ENCODE results near the gene PMFBP1. TPM values are rescaled to one million over a fixed set of nuclear protein-coding genes. Genes with fewer than 3 reads are reported as not detected.

PMFBP1 gene
- total and polyA plus RNA-seq, 2 of the 4 experiments (the other 2 are of a cell fraction): under 0.01 TPM; not detected in 1

- no peak overlapping the region for H3K27ac ChIP-seq (ENCODE audit: insufficient read depth, low read length)
- no peak overlapping the region for H2AFZ ChIP-seq (replicated peaks; ENCODE audit: low read length, poor library complexity)
- no TSS peak for BruUV-seq (replicated peaks)
- no peak overlapping the region for H3K4me3 ChIP-seq (ENCODE audit: insufficient read depth, low read depth, low read length)
- 90% methylated on average over 2 of the region's 15 CpGs; no CpG with 5 or more reads in 1 of the 2 experiments for WGBS, 2 experiments (ENCODE audit: extremely low coverage in 2 of 2, insufficient read length in 1 of 2)
- ATAC-seq (ENCODE audit: low read depth): no peak
- no peak overlapping the region for H3K4ac ChIP-seq (ENCODE audit: low read depth, low read length)
- no peak overlapping the region for H3K18ac ChIP-seq (ENCODE audit: low read depth, low read length)
- H3K27me3 ChIP-seq (ENCODE audit: control insufficient read depth, insufficient read depth, low read length): no peaks in the 10 kb centered on the region
- no peaks in the 10 kb centered on the region for H3K9me1 ChIP-seq (ENCODE audit: insufficient read depth, low read length)
- intact Hi-C loops (cut with micrococcal nuclease): loop anchor here (1.0 to 10.0 kb wide), 2 partner anchors 33 to 64 kb away; no protein-coding TSS in a partner anchor
- H2AK5ac ChIP-seq (ENCODE audit: low read depth, low read length): no peak overlapping the region
- TF ChIP-seq, protein P1, sequence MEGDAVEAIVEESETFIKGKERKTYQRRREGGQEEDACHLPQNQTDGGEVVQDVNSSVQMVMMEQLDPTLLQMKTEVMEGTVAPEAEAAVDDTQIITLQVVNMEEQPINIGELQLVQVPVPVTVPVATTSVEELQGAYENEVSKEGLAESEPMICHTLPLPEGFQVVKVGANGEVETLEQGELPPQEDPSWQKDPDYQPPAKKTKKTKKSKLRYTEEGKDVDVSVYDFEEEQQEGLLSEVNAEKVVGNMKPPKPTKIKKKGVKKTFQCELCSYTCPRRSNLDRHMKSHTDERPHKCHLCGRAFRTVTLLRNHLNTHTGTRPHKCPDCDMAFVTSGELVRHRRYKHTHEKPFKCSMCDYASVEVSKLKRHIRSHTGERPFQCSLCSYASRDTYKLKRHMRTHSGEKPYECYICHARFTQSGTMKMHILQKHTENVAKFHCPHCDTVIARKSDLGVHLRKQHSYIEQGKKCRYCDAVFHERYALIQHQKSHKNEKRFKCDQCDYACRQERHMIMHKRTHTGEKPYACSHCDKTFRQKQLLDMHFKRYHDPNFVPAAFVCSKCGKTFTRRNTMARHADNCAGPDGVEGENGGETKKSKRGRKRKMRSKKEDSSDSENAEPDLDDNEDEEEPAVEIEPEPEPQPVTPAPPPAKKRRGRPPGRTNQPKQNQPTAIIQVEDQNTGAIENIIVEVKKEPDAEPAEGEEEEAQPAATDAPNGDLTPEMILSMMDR (conservative IDR thresholded peaks at IDR 0.05; ENCODE audit: low read depth, low read length): no peak
- TF ChIP-seq MAFK (IDR thresholded peaks at IDR 0.05; ENCODE audit: low read depth, low read length): no peak
- peaks cover 67% of the 10 kb centered on the region for H3K36me3 ChIP-seq (ENCODE audit: control insufficient read depth, insufficient read depth, low read length)
- H3K14ac ChIP-seq (replicated peaks; ENCODE audit: low read depth, low read length): no peak overlapping the region
- no peaks in the 10 kb centered on the region for H3K4me1 ChIP-seq (ENCODE audit: control insufficient read depth, insufficient read depth, low read length)
- H2BK20ac ChIP-seq (ENCODE audit: low read depth, low read length): no peak overlapping the region
- H3K56ac ChIP-seq (ENCODE audit: extremely low read depth, insufficient read depth, low read length): no peak overlapping the region
- no peak overlapping the region for H2BK5ac ChIP-seq (ENCODE audit: low read depth, low read length, poor library complexity, severe bottlenecking)
- H2BK15ac ChIP-seq (ENCODE audit: low read depth, low read length): no peak overlapping the region
- no peak overlapping the region for H2BK120ac ChIP-seq (ENCODE audit: low read depth, low read length)
- CTCF ChIA-PET: no interaction called here
- no peaks in the 10 kb centered on the region for H3K9me3 ChIP-seq (ENCODE audit: control insufficient read depth, insufficient read depth, low read length)
- no peak overlapping the region for H4K5ac ChIP-seq (ENCODE audit: low read depth, low read length)
- DNase-seq: no peak
- H3K4me2 ChIP-seq (ENCODE audit: low read depth, low read length): no peak overlapping the region
- H3K23ac ChIP-seq (ENCODE audit: low read depth, low read length): no peak overlapping the region
- H2AK9ac ChIP-seq (replicated peaks; ENCODE audit: low read depth, low read length, poor library complexity): no peak overlapping the region
- POLR2A ChIA-PET (ENCODE audit: unreplicated experiment): no interaction called here
- H4K8ac ChIP-seq (ENCODE audit: low read depth in 2 of 2, low read length in 2 of 2): no peak overlapping the region
- in situ Hi-C loops (cut with MboI; ENCODE audit: low sequenced_read_pairs): no loop called here
- no peak overlapping the region for H3K9ac ChIP-seq (ENCODE audit: low read depth, low read length)
- dilution Hi-C loops (cut with HindIII; ENCODE audit: low sequenced_read_pairs, unreplicated experiment): no loop called here
- no peaks in the 10 kb centered on the region; the same call in 1 of the 2 replicates for H4K20me1 ChIP-seq (ENCODE audit: insufficient read depth, low read length)
- peaks cover 4 to 28% of the 10 kb centered on the region in 2 experiments; a peak in 3 of 4 replicates for H3K79me1 ChIP-seq (ENCODE audit: low read depth in 1 of 2, low read length in 2 of 2)
- no peak overlapping the region for H4K91ac ChIP-seq (ENCODE audit: insufficient read depth, low read depth, low read length)
These were observed 73.0 kb downstream of the PMFBP1 start for GRCh38 chr16:72098936-72099335.

Data from IMR-90 (cell line).